ENCODE measurements around the gene VENTX. TPM values are rescaled to one million over a fixed set of nuclear protein-coding genes. Genes with fewer than 3 reads are reported as not detected.

Gene VENTX
- polyA plus RNA-seq, 1 donor (not counting 4 experiments of a cell fraction or from before 2014, with no cell fraction given) = not detected

DNA sequence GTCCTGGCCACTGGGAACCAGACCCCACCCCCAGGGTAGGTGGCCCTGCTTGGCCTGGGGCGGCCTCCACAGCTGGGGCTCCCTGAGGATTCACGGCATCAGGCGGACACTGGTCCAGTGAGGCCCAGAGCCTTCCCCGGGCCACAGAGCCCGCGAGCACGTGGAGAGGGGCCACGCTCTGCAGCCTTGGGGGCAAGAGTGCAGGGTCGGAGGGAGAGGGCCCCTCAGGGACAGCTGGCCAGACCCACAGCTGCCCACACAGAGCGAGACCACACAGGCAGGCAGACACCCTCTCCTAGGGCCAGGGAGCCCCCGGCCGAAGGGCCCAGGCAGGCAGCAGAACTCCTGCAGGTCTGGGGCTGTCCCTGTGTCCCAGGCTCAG, 10.7 kb downstream of the VENTX start:
- H3K9ac ChIP-seq (ENCODE audit: control insufficient read depth, extremely low read depth, insufficient read depth, low read length) = no peak overlapping the region
- dilution Hi-C loops (cut with MboI; ENCODE audit: extremely low pct_ligation_motif_present, low sequenced_read_pairs) = no loop called here
- FAIRE-seq = no peak

DNA sequence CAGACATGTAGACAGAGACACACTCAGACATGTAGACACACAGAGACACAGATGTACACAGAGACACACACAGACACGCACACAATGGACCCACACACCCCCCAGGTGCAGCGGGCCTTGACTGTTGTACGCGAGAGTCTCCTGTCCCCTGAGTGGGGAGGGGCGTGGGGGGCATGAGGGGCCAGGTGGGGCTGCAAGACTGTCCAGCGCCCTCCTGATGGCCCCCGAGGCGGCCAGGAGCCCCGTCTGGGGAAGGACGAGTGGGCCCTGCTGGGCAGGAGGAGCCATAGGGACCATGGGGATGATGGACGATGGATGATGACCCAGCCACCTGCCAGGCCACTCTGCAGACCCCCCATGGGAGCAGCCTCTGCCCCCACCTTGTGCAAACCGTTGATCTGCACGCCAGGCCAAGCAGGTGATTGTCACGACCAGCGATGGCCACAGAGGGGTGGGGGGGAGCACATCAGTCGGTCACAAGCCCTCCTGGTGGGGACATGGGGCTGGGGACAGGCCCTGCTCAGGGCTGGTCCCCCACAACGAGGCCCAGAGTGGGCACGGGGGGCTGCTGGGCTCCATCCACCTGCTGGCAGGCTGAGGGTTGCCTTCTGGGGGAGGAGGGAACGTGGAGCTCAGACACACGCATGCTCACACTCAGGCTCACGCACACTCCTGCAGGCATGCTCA, 11.6 kb downstream of the VENTX start:
- peaks cover 32% of the 10 kb centered on the region for H3K27me3 ChIP-seq (ENCODE audit: control insufficient read depth, extremely low read depth, insufficient read depth, low read length)

More for the DNA sequence above, 10.7 kb downstream of the VENTX start:
- no peak for DNase-seq (ENCODE audit: low read depth, low spot score)
- Histone ChIP-seq H3K9me3 (ENCODE audit: control insufficient read depth, low read depth, low read length) (no peaks in the 10 kb centered on the region), H3K27me3 (ENCODE audit: control insufficient read depth, extremely low read depth, insufficient read depth, low read length) (peaks cover 41% of the 10 kb centered on the region), H3K9me1 (ENCODE audit: control insufficient read depth, extremely low read depth, insufficient read depth, low read length) (no peaks in the 10 kb centered on the region), H3K36me3 (ENCODE audit: control insufficient read depth in 2 of 2, extremely low read depth in 1 of 2, insufficient read depth in 2 of 2, low read length in 2 of 2) (no peaks in the 10 kb centered on the region), H2AFZ (ENCODE audit: control insufficient read depth, low read length) (no peak overlapping the region), H4K20me1 (ENCODE audit: control insufficient read depth, extremely low read depth, insufficient read depth, low read length) (no peaks in the 10 kb centered on the region), H3K4me2 (ENCODE audit: control insufficient read depth, extremely low read depth, insufficient read depth, low read depth, low read length) (no peak overlapping the region), H3K4me3 (ENCODE audit: control insufficient read depth in 2 of 3, extremely low read depth in 1 of 3, insufficient read depth in 2 of 3, low read depth in 1 of 3, low read length in 3 of 3) (no peak overlapping the region), H3K27ac (ENCODE audit: control insufficient read depth, insufficient read depth, low read length) (no peak overlapping the region), H3K4me1 (ENCODE audit: control insufficient read depth, extremely low read depth, insufficient read depth, low read length) (no peaks in the 10 kb centered on the region), H3K79me2 (ENCODE audit: control insufficient read depth, insufficient read depth, low read length) (no peaks in the 10 kb centered on the region)
- TF ChIP-seq EZH2 (IDR thresholded peaks at IDR 0.05; ENCODE audit: low read length) (no peak), CTCF (optimal IDR thresholded peaks at IDR 0.05 in 1 of 3, IDR thresholded peaks at IDR 0.05 in 1 of 3, conservative IDR thresholded peaks at IDR 0.05 in 1 of 3; ENCODE audit: extremely low read depth in 1 of 3, insufficient read depth in 2 of 3, low read length in 3 of 3) (no peak)

More for the DNA sequence above, 11.6 kb downstream of the VENTX start:
- Histone ChIP-seq H4K20me1 (ENCODE audit: control insufficient read depth, extremely low read depth, insufficient read depth, low read length) (no peaks in the 10 kb centered on the region), H3K9me1 (ENCODE audit: control insufficient read depth, extremely low read depth, insufficient read depth, low read length) (no peaks in the 10 kb centered on the region), H3K9ac (ENCODE audit: control insufficient read depth, extremely low read depth, insufficient read depth, low read length) (no peak overlapping the region), H3K4me1 (ENCODE audit: control insufficient read depth, extremely low read depth, insufficient read depth, low read length) (no peaks in the 10 kb centered on the region), H2AFZ (ENCODE audit: control insufficient read depth, low read length) (no peak overlapping the region), H3K79me2 (ENCODE audit: control insufficient read depth, insufficient read depth, low read length) (no peaks in the 10 kb centered on the region), H3K27ac (ENCODE audit: control insufficient read depth, insufficient read depth, low read length) (no peak overlapping the region), H3K4me3 (ENCODE audit: control insufficient read depth in 2 of 3, extremely low read depth in 1 of 3, insufficient read depth in 2 of 3, low read depth in 1 of 3, low read length in 3 of 3) (no peak overlapping the region), H3K9me3 (ENCODE audit: control insufficient read depth, low read depth, low read length) (no peaks in the 10 kb centered on the region), H3K36me3 (ENCODE audit: control insufficient read depth in 2 of 2, extremely low read depth in 1 of 2, insufficient read depth in 2 of 2, low read length in 2 of 2) (no peaks in the 10 kb centered on the region), H3K4me2 (ENCODE audit: control insufficient read depth, extremely low read depth, insufficient read depth, low read depth, low read length) (no peak overlapping the region)
- dilution Hi-C loops (cut with MboI; ENCODE audit: extremely low pct_ligation_motif_present, low sequenced_read_pairs) = no loop called here
- no peak for TF ChIP-seq CTCF (optimal IDR thresholded peaks at IDR 0.05 in 1 of 3, IDR thresholded peaks at IDR 0.05 in 1 of 3, conservative IDR thresholded peaks at IDR 0.05 in 1 of 3; ENCODE audit: extremely low read depth in 1 of 3, insufficient read depth in 2 of 3, low read length in 3 of 3)
- TF ChIP-seq EZH2 (IDR thresholded peaks at IDR 0.05; ENCODE audit: low read length) = no peak
- FAIRE-seq (no peak), DNase-seq (ENCODE audit: low read depth, low spot score) (no peak)
